Fibroblast of villous mesenchyme (primary cell): ENCODE results near the gene UBR7. TPM values are rescaled to one million over a fixed set of nuclear protein-coding genes. Genes with fewer than 3 reads are reported as not detected.

Experiments
- DNase-seq: peaks from one replicate; pipeline ENCODE4 v3.0.0-alpha.2; 2010; ENCODE audit warnings: low read depth
- H3K4me3 ChIP-seq: 2 replicates; pipeline ENCODE4 v1.5.1; 2011; ENCODE audit warnings: low read depth, mild to moderate bottlenecking, low read length
- CTCF ChIP-seq: IDR thresholded peaks from 2 replicates; pipeline ENCODE4 v1.5.1; 2012; ENCODE audit warnings: low read depth, mild to moderate bottlenecking, low read length; ENCODE audit not compliant: insufficient read depth
- total RNA-seq: library from RNA; depleted of rRNA; stranded (reverse); fragments of >200 nt; gene quantifications from 2 replicates; pipeline ENCODE4 v1.2.3, GENCODE V29; 2012

The UBR7 gene
- total RNA-seq, 1 donor: 28.9 TPM

- DNase-seq: peak; percentile 64
- peak overlapping the region; percentile 74 for H3K4me3 ChIP-seq
- TF ChIP-seq CTCF: peak; percentile 48
These were observed 632 bp downstream of the UBR7 start for GRCh38 chr14:93207468-93208308.

DNA sequence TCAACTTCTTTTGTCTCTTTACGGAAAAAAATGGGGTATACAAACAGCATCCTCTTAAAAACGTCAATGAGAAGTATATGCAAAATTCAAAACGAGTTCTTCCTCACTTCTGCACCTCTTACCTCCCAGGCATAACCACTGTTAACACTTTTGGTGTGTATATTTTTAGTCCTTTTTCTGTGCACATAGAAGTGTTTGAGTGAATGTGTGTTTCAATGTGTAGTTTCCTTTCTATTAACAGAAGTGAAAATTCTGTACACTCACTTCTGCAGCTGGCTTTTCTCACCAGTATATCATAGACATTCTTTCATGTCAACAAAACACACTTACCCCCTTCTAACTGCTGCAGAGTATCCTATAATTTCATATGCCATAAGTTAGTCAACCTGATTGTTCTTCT, 5.4 kb downstream of the UBR7 start:
- no peak overlapping the region for H3K4me3 ChIP-seq
- no peak for DNase-seq
- no peak for TF ChIP-seq CTCF

DNA sequence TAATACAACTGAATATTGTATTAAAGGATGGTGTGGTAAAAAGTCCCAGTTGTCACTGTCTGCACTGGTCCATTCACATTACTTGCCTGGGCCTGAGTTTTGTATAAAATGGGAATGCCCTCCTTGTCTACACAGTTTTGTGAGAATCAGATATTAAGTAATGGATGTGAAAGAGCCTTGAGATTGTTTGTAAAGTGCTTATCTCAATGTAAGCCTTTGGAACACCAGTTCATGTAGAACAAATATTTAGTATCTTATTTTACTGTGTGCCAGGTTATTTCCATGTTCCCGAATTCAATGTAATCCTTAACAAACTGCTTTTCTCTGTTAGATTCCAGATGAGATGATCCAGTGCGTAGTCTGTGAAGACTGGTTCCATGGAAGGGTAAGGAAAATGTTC, 7.5 kb downstream of the UBR7 start:
- H3K4me3 ChIP-seq: no peak overlapping the region
- TF ChIP-seq CTCF: no peak
- DNase-seq: no peak

GRCh38 chr14:93219103-93219726, 12.2 kb downstream of the UBR7 start:
- DNase-seq: peak; percentile 66

GRCh38 chr14:93220509-93220908, 13.5 kb downstream of the UBR7 start:
- no peak for DNase-seq
- no peak for TF ChIP-seq CTCF
- H3K4me3 ChIP-seq: no peak overlapping the region

More at GRCh38 chr14:93219103-93219726, 12.2 kb downstream of the UBR7 start:
- peak; percentile 58 for TF ChIP-seq CTCF
- H3K4me3 ChIP-seq: no peak overlapping the region

GRCh38 chr14:93223565-93223964, 16.5 kb downstream of the UBR7 start:
- TF ChIP-seq CTCF: no peak
- no peak overlapping the region for H3K4me3 ChIP-seq
- no peak for DNase-seq

GRCh38 chr14:93228550-93228949, 21.5 kb downstream of the UBR7 start:
- no peak for TF ChIP-seq CTCF
- DNase-seq: no peak
- no peak overlapping the region for H3K4me3 ChIP-seq
